HG02763 (cell line): ENCODE data around the gene ATXN2.
A peak's percentile ranks its signal among the peaks of the same experiment; 100 is the strongest.
"Not testable (repeated sequence)": the region's sequence is repeated elsewhere in the genome, so short reads cannot be mapped to it uniquely, and the experiment has no call there.

ENCODE experiments used
- ATAC-seq: cut with Tn5 transposase; IDR thresholded peaks from one replicate; pipeline ENCODE4 v1.9.1; 2021; ENCODE audit warnings: mild to moderate bottlenecking, moderate library complexity; ENCODE audit not compliant: unreplicated experiment

The ATXN2 gene

GRCh38 chr12:111405149-111405858 is 193.8 kb downstream of the ATXN2 start:
- ATAC-seq = peak; percentile 64

- ATAC-seq = peak; percentile 17
Measured at GRCh38 chr12:111404362-111405148, 194.6 kb downstream of the ATXN2 start.

GRCh38 chr12:111402490-111402824 is 196.7 kb downstream of the ATXN2 start:
- ATAC-seq = not testable (repeated sequence)
